WTC11 (cell line): ENCODE results near the gene WDFY3.

Experiments used
- ATF1 ChIP-seq: sonication (generic); formaldehyde crosslinking; IDR thresholded peaks from 2 replicates; pipeline ENCODE4 v1.8.1; 2023; ENCODE audit warnings: mild to moderate bottlenecking, moderate library complexity, missing genetic modification reagents
- JUN ChIP-seq: sonication (generic); formaldehyde crosslinking; IDR thresholded peaks from 2 replicates; pipeline ENCODE4 v1.8.0; 2023; ENCODE audit warnings: mild to moderate bottlenecking, missing genetic modification reagents
- PRRX2 ChIP-seq: fragments of 250-450 bp; sonication (Bioruptor Pico); IDR thresholded peaks from 2 replicates; pipeline ENCODE4 v1.8.0; 2021; ENCODE audit warnings: mild to moderate bottlenecking
- SP1 ChIP-seq: sonication (generic); formaldehyde crosslinking; conservative IDR thresholded peaks from 2 replicates; pipeline ENCODE4 v1.8.1; 2022; ENCODE audit warnings: missing genetic modification reagents
- ZNF396 ChIP-seq: fragments of 250-450 bp; sonication (Bioruptor Pico); IDR thresholded peaks from 2 replicates; pipeline ENCODE4 v1.8.0; 2021; ENCODE audit warnings: mild to moderate bottlenecking, moderate library complexity, borderline replicate concordance
- ZNF423 ChIP-seq: fragments of 250-450 bp; sonication (Bioruptor Pico); IDR thresholded peaks from 2 replicates; pipeline ENCODE4 v2.1.2; 2022; ENCODE audit warnings: mild to moderate bottlenecking, moderate library complexity
- TF ChIP-seq, protein P1 (sequence below): fragments of 200-600 bp; IDR thresholded peaks from 2 replicates; pipeline ENCODE4 v1.8.0; 2022; ENCODE audit warnings: antibody characterized with exemption
- TF ChIP-seq, protein P2 (sequence below): sonication (generic); formaldehyde crosslinking; IDR thresholded peaks from 2 replicates; pipeline ENCODE4 v1.8.1; 2022; ENCODE audit warnings: low read depth, mild to moderate bottlenecking, moderate library complexity, missing genetic modification reagents, borderline replicate concordance
- TF ChIP-seq, protein P3 (sequence below): sonication (generic); formaldehyde crosslinking; IDR thresholded peaks from 2 replicates; pipeline ENCODE4 v1.8.1; 2022; ENCODE audit warnings: low read depth, missing genetic modification reagents, borderline replicate concordance
- TF ChIP-seq, protein P4 (sequence below): sonication (generic); formaldehyde crosslinking; IDR thresholded peaks from 2 replicates; pipeline ENCODE4 v1.8.1; 2022; ENCODE audit warnings: mild to moderate bottlenecking, moderate library complexity, missing genetic modification reagents
- TF ChIP-seq, protein P5 (sequence below): sonication (generic); formaldehyde crosslinking; conservative IDR thresholded peaks from 2 replicates; pipeline ENCODE4 v1.8.1; 2022; ENCODE audit warnings: mild to moderate bottlenecking, missing genetic modification reagents
- TF ChIP-seq, protein P6 (sequence below): sonication (generic); formaldehyde crosslinking; IDR thresholded peaks from 2 replicates; pipeline ENCODE4 v1.8.1; 2022; ENCODE audit warnings: mild to moderate bottlenecking, missing genetic modification reagents, moderate library complexity, borderline replicate concordance

DNA sequence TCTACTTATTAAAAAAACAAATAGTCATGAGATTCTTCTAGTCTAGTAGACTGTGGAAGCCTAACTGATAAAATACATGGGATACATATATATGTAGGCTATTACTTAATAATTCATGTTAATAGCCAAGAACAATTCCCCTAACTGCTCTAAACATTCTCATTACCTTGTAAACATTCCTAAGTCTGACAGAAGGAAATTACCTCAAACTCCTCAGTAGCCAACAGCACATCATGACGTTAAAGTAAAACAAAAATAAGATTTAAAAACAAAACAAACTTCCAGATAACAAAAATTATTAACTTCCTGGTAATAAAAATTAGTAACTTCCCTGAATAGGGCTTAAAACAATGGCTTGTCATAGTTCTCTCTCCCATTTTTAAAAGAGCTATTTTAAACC is 109.2 kb downstream of the WDFY3 start:
- TF ChIP-seq, protein P1, sequence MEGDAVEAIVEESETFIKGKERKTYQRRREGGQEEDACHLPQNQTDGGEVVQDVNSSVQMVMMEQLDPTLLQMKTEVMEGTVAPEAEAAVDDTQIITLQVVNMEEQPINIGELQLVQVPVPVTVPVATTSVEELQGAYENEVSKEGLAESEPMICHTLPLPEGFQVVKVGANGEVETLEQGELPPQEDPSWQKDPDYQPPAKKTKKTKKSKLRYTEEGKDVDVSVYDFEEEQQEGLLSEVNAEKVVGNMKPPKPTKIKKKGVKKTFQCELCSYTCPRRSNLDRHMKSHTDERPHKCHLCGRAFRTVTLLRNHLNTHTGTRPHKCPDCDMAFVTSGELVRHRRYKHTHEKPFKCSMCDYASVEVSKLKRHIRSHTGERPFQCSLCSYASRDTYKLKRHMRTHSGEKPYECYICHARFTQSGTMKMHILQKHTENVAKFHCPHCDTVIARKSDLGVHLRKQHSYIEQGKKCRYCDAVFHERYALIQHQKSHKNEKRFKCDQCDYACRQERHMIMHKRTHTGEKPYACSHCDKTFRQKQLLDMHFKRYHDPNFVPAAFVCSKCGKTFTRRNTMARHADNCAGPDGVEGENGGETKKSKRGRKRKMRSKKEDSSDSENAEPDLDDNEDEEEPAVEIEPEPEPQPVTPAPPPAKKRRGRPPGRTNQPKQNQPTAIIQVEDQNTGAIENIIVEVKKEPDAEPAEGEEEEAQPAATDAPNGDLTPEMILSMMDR: no peak
- no peak for TF ChIP-seq PRRX2
- TF ChIP-seq, protein P2, sequence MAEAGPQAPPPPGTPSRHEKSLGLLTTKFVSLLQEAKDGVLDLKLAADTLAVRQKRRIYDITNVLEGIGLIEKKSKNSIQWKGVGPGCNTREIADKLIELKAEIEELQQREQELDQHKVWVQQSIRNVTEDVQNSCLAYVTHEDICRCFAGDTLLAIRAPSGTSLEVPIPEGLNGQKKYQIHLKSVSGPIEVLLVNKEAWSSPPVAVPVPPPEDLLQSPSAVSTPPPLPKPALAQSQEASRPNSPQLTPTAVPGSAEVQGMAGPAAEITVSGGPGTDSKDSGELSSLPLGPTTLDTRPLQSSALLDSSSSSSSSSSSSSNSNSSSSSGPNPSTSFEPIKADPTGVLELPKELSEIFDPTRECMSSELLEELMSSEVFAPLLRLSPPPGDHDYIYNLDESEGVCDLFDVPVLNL (CRISPR knock-in tag): no peak
- no peak for TF ChIP-seq ATF1 (CRISPR knock-in tag)
- TF ChIP-seq ZNF396 (CRISPR knock-in tag): no peak
- TF ChIP-seq, protein P3, sequence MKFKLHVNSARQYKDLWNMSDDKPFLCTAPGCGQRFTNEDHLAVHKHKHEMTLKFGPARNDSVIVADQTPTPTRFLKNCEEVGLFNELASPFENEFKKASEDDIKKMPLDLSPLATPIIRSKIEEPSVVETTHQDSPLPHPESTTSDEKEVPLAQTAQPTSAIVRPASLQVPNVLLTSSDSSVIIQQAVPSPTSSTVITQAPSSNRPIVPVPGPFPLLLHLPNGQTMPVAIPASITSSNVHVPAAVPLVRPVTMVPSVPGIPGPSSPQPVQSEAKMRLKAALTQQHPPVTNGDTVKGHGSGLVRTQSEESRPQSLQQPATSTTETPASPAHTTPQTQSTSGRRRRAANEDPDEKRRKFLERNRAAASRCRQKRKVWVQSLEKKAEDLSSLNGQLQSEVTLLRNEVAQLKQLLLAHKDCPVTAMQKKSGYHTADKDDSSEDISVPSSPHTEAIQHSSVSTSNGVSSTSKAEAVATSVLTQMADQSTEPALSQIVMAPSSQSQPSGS: no peak
- TF ChIP-seq, protein P4, sequence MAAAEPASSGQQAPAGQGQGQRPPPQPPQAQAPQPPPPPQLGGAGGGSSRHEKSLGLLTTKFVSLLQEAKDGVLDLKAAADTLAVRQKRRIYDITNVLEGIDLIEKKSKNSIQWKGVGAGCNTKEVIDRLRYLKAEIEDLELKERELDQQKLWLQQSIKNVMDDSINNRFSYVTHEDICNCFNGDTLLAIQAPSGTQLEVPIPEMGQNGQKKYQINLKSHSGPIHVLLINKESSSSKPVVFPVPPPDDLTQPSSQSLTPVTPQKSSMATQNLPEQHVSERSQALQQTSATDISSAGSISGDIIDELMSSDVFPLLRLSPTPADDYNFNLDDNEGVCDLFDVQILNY (CRISPR knock-in tag): no peak
- TF ChIP-seq, protein P5, sequence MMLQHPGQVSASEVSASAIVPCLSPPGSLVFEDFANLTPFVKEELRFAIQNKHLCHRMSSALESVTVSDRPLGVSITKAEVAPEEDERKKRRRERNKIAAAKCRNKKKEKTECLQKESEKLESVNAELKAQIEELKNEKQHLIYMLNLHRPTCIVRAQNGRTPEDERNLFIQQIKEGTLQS (CRISPR knock-in tag): no peak
- TF ChIP-seq ZNF423 (CRISPR knock-in tag): no peak
- no peak for TF ChIP-seq JUN (CRISPR knock-in tag)
- TF ChIP-seq, protein P6, sequence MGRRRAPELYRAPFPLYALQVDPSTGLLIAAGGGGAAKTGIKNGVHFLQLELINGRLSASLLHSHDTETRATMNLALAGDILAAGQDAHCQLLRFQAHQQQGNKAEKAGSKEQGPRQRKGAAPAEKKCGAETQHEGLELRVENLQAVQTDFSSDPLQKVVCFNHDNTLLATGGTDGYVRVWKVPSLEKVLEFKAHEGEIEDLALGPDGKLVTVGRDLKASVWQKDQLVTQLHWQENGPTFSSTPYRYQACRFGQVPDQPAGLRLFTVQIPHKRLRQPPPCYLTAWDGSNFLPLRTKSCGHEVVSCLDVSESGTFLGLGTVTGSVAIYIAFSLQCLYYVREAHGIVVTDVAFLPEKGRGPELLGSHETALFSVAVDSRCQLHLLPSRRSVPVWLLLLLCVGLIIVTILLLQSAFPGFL (CRISPR knock-in tag): no peak
- TF ChIP-seq SP1 (CRISPR knock-in tag): no peak
